Measurements from ENCODE around the gene CENPS.

The CENPS gene

DNA sequence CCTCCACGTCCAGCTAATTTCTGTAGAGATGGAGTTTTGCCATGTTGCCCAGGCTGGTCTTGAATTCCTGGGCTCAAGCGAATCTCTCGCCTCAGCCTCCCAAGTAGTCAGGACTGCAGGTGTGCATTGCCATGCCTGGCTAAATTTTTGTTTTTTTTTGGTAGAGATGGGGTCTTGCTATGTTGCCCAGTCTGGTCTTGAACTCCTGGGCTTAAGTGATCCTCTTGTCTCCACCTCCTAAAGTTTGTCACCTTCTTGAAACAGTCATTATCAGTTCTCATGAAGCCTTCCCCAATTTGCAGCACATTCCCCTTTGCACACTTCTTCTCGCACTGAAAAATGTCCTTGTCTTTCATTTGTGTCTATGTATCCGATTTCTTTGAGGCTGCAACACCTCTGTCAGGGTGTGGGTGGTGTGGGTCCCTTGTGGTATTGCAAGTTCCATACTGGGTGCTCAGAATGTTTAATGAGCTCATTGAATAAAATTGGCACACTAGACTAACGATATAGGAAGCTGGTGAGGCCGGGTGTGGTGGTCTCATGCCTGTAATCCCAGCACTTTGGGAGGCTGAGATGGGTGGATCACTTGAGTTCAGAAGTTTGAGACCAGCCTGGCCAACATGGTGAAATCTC lies 16.7 kb downstream of the CENPS start:
- no peak for ATAC-seq
- no peak for TF ChIP-seq ESRRG (CRISPR knock-in tag; IDR thresholded peaks at IDR 0.05)
- TF ChIP-seq, protein P1, sequence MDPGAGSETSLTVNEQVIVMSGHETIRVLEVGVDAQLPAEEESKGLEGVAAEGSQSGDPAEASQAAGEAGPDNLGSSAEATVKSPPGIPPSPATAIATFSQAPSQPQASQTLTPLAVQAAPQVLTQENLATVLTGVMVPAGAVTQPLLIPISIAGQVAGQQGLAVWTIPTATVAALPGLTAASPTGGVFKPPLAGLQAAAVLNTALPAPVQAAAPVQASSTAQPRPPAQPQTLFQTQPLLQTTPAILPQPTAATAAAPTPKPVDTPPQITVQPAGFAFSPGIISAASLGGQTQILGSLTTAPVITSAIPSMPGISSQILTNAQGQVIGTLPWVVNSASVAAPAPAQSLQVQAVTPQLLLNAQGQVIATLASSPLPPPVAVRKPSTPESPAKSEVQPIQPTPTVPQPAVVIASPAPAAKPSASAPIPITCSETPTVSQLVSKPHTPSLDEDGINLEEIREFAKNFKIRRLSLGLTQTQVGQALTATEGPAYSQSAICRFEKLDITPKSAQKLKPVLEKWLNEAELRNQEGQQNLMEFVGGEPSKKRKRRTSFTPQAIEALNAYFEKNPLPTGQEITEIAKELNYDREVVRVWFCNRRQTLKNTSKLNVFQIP (CRISPR knock-in tag; IDR thresholded peaks at IDR 0.05; ENCODE audit: borderline replicate concordance, low read depth): no peak
- TF ChIP-seq ZFP3 (CRISPR knock-in tag; IDR thresholded peaks at IDR 0.05): no peak
- no peak for TF ChIP-seq ZNF565 (CRISPR knock-in tag; conservative IDR thresholded peaks at IDR 0.05; ENCODE audit: low read depth)
- TF ChIP-seq OSR1 (CRISPR knock-in tag; IDR thresholded peaks at IDR 0.05): no peak
- TF ChIP-seq, protein P2, sequence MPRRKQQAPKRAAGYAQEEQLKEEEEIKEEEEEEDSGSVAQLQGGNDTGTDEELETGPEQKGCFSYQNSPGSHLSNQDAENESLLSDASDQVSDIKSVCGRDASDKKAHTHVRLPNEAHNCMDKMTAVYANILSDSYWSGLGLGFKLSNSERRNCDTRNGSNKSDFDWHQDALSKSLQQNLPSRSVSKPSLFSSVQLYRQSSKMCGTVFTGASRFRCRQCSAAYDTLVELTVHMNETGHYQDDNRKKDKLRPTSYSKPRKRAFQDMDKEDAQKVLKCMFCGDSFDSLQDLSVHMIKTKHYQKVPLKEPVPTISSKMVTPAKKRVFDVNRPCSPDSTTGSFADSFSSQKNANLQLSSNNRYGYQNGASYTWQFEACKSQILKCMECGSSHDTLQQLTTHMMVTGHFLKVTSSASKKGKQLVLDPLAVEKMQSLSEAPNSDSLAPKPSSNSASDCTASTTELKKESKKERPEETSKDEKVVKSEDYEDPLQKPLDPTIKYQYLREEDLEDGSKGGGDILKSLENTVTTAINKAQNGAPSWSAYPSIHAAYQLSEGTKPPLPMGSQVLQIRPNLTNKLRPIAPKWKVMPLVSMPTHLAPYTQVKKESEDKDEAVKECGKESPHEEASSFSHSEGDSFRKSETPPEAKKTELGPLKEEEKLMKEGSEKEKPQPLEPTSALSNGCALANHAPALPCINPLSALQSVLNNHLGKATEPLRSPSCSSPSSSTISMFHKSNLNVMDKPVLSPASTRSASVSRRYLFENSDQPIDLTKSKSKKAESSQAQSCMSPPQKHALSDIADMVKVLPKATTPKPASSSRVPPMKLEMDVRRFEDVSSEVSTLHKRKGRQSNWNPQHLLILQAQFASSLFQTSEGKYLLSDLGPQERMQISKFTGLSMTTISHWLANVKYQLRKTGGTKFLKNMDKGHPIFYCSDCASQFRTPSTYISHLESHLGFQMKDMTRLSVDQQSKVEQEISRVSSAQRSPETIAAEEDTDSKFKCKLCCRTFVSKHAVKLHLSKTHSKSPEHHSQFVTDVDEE (CRISPR knock-in tag; IDR thresholded peaks at IDR 0.05): no peak
- TF ChIP-seq ZNF70 (CRISPR knock-in tag; IDR thresholded peaks at IDR 0.05): no peak
- TF ChIP-seq ZNF8 (CRISPR knock-in tag; IDR thresholded peaks at IDR 0.05): no peak
- TF ChIP-seq, protein P3, sequence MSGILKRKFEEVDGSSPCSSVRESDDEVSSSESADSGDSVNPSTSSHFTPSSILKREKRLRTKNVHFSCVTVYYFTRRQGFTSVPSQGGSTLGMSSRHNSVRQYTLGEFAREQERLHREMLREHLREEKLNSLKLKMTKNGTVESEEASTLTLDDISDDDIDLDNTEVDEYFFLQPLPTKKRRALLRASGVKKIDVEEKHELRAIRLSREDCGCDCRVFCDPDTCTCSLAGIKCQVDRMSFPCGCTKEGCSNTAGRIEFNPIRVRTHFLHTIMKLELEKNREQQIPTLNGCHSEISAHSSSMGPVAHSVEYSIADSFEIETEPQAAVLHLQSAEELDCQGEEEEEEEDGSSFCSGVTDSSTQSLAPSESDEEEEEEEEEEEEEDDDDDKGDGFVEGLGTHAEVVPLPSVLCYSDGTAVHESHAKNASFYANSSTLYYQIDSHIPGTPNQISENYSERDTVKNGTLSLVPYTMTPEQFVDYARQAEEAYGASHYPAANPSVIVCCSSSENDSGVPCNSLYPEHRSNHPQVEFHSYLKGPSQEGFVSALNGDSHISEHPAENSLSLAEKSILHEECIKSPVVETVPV (CRISPR knock-in tag; IDR thresholded peaks at IDR 0.05): no peak
- no peak for TF ChIP-seq RARB (CRISPR knock-in tag; IDR thresholded peaks at IDR 0.05)

DNA sequence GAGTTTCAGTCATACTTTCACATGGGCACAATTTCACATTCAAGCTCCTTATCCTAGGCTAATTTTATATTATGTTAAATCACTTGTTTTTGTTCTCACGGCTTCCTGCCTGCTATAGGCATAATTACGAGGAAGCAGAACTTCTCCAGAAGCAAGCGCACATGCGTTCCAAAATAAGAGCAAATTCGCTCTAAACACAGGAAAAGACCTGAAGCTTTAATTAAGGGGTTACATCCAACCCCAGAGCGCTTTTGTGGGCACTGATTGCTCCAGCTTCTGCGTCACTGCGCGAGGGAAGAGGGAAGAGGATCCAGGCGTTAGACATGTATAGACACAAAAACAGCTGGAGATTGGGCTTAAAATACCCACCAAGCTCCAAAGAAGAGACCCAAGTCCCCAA lies 19.5 kb downstream of the CENPS start, which contains the start of gene CORT:
Gene CORT (plus strand): TSS at position 281 of the 400 bp plus-strand sequence. CDS start 193 bp downstream, outside the sequence.
- ATAC-seq: no peak
- TF ChIP-seq ZC3H10 (CRISPR knock-in tag; IDR thresholded peaks at IDR 0.05) (no peak), CSDC2 (CRISPR knock-in tag; IDR thresholded peaks at IDR 0.05) (no peak), GLIS3 (CRISPR knock-in tag; IDR thresholded peaks at IDR 0.05) (no peak), ZFP3 (CRISPR knock-in tag; IDR thresholded peaks at IDR 0.05) (no peak), ESRRG (CRISPR knock-in tag; IDR thresholded peaks at IDR 0.05) (no peak), RARB (CRISPR knock-in tag; IDR thresholded peaks at IDR 0.05) (no peak), TCF4 (CRISPR knock-in tag; IDR thresholded peaks at IDR 0.05; ENCODE audit: borderline replicate concordance) (no peak), SNAI2 (CRISPR knock-in tag; IDR thresholded peaks at IDR 0.05) (no peak), TOX (CRISPR knock-in tag; IDR thresholded peaks at IDR 0.05; ENCODE audit: borderline replicate concordance) (no peak), OSR1 (CRISPR knock-in tag; IDR thresholded peaks at IDR 0.05) (no peak), BACH2 (CRISPR knock-in tag; IDR thresholded peaks at IDR 0.05; ENCODE audit: borderline replicate concordance) (no peak), ZNF565 (CRISPR knock-in tag; conservative IDR thresholded peaks at IDR 0.05; ENCODE audit: low read depth) (no peak), ISL1 (CRISPR knock-in tag; IDR thresholded peaks at IDR 0.05) (no peak)
- TF ChIP-seq, protein P4, sequence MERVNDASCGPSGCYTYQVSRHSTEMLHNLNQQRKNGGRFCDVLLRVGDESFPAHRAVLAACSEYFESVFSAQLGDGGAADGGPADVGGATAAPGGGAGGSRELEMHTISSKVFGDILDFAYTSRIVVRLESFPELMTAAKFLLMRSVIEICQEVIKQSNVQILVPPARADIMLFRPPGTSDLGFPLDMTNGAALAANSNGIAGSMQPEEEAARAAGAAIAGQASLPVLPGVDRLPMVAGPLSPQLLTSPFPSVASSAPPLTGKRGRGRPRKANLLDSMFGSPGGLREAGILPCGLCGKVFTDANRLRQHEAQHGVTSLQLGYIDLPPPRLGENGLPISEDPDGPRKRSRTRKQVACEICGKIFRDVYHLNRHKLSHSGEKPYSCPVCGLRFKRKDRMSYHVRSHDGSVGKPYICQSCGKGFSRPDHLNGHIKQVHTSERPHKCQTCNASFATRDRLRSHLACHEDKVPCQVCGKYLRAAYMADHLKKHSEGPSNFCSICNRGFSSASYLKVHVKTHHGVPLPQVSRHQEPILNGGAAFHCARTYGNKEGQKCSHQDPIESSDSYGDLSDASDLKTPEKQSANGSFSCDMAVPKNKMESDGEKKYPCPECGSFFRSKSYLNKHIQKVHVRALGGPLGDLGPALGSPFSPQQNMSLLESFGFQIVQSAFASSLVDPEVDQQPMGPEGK (CRISPR knock-in tag; IDR thresholded peaks at IDR 0.05; ENCODE audit: borderline replicate concordance): no peak
- TF ChIP-seq, protein P2 (CRISPR knock-in tag; IDR thresholded peaks at IDR 0.05): no peak
- TF ChIP-seq, protein P1 (CRISPR knock-in tag; IDR thresholded peaks at IDR 0.05; ENCODE audit: borderline replicate concordance, low read depth): no peak
- TF ChIP-seq, protein P3 (CRISPR knock-in tag; IDR thresholded peaks at IDR 0.05): no peak

Data from SK-N-SH treated with all-trans-retinoic acid at 6 μM for 48 hours (cell line).